ENCODE results near the gene LCE3D.
"Not testable (repeated sequence)": the region's sequence is repeated elsewhere in the genome, so short reads cannot be mapped to it uniquely, and the experiment has no call there.

Gene LCE3D

DNA sequence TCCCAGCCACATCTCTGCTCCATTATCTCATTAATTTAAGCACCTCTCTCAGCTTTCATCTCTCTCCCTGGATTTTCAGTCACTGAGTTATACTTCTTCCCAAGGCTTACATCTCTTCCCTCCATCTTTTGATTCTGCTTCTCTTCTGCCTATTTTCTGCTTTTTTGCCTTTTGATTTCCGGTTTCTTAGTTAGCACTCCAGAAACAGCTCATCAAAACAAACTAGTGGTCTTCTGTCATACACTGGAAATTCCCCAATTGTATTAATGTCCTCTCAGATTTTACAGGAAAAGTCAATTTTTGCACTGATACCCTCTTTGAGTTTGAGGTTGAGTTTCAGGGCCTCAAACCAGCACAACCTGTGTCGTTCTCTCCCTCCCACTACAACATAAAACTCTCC lies 15.2 kb downstream of the LCE3D start:
- H3K9me3 Mint-ChIP-seq, result no peaks in the 10 kb centered on the region
- H3K4me3 Mint-ChIP-seq, result no peak overlapping the region
- H3K27ac Mint-ChIP-seq, result no peak overlapping the region
- DNase-seq (ENCODE audit: low spot score), result no peak
- no peaks in the 10 kb centered on the region for H3K4me1 Mint-ChIP-seq (ENCODE audit: low read depth)
- peaks cover 2% of the 10 kb centered on the region for H3K27me3 Mint-ChIP-seq (ENCODE audit: low read depth)
- H3K36me3 Mint-ChIP-seq (ENCODE audit: low read depth), result no peaks in the 10 kb centered on the region

DNA sequence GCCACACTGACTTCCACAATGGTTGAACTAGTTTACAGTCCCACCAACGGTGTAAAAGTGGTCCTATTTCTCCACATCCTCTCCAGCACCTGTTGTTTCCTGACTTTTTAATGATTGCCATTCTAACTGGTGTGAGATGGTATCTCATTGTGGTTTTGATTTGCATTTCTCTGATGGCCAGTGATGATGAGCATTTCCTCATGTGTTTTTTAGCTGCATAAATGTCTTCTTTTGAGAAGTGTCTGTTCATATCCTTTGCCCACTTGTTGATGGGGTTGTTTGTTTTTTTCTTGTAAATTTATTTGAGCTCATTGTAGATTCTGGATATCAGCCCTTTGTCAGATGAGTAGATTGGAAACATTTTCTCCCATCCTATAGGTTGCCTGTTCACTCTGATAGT lies 32.0 kb downstream of the LCE3D start:
- H3K36me3 Mint-ChIP-seq (ENCODE audit: low read depth); H3K9me3 Mint-ChIP-seq; DNase-seq (ENCODE audit: low spot score); H3K4me1 Mint-ChIP-seq (ENCODE audit: low read depth); H3K4me3 Mint-ChIP-seq; H3K27ac Mint-ChIP-seq; H3K27me3 Mint-ChIP-seq (ENCODE audit: low read depth): not testable (repeated sequence)

DNA sequence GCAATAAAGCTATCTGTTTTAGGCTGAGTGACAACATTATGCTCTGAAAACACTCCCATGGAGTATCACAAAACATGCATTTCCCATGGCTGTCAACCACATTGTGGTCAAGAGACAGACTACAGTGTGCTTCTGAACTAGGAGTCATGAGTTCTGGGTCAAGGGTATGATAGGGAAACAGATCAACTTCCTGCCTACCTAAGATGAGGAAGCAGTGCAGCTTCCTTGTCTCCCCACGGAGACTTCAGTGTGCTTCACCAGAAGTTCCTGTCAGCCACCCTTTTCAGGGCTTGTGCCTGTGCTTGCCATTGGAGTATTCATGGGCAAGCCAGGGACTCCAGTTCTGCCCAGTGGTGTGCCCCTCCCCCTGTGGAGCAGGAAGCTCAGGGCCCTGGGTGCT lies 33.6 kb downstream of the LCE3D start:
- H3K27ac Mint-ChIP-seq, result no peak overlapping the region
- peaks cover 3% of the 10 kb centered on the region for H3K9me3 Mint-ChIP-seq
- no peak overlapping the region for H3K4me3 Mint-ChIP-seq
- H3K27me3 Mint-ChIP-seq (ENCODE audit: low read depth), result no peaks in the 10 kb centered on the region
- no peak for DNase-seq (ENCODE audit: low spot score)
- H3K36me3 Mint-ChIP-seq (ENCODE audit: low read depth), result no peaks in the 10 kb centered on the region
- H3K4me1 Mint-ChIP-seq (ENCODE audit: low read depth), result no peaks in the 10 kb centered on the region

DNA sequence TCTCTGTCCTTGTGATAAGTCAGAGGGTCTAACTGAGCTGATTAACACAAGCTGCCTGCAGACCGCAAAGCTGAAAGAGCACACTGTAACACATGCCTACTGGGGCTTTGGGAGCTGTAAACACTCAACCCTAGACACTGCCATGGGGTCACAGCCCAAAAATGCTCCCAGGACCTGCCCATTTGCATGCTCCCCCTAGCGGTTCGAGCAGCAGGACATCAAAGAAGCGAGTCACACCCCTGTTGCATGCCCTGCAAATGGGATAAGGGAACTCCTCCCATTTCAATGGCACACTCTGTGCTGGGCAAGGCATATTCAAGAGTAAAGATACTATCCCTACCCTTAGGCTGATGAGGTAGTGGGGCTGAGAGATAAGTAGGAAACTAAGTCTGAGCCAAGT lies 36.5 kb downstream of the LCE3D start:
- Mint-ChIP-seq H3K4me1 (ENCODE audit: low read depth) (no peaks in the 10 kb centered on the region), H3K36me3 (ENCODE audit: low read depth) (no peaks in the 10 kb centered on the region), H3K27ac (no peak overlapping the region), H3K27me3 (ENCODE audit: low read depth) (peaks cover 3% of the 10 kb centered on the region), H3K9me3 (peaks cover 3% of the 10 kb centered on the region), H3K4me3 (no peak overlapping the region)
- no peak for DNase-seq (ENCODE audit: low spot score)

DNA sequence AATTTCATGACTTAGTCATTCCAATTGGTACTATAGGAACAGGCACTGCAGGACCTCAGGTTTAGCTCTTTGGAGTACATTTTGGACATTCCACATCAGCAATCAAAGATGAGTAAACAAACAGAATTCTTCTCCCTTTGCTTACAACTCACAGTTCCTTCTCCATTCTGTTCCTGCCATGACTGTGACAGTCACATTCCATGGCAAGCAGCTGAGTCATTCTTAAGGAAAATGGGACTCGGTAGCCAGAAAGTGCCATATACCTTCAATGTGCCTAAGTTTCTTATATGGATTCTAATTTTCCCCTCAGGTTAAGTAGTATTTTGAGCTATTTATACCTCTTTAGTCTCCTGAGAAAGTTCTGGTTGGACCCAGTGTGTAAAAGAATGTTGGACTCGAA lies 40.4 kb downstream of the LCE3D start:
- H3K4me1 Mint-ChIP-seq (ENCODE audit: low read depth), result no peaks in the 10 kb centered on the region

DNA sequence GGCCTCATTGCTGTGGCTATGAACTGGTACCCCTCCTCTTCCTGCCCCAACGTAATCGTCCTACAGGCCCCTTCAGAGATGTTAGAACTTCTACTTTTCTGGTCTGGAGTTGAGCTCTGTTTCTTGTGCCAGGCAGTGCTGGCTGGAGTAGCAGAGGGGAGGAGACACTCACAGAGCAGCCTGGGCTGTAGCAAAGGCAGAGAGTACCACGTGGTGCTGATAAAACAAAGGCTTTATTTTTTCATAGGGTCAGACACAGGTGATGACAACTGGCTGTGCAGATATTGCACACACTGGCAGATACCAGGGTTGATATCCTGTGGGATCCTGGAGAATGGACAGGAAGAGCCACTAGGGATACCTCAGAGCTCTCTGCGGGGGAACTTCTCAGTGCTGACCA lies 42.8 kb downstream of the LCE3D start:
- peaks cover 3% of the 10 kb centered on the region for H3K27me3 Mint-ChIP-seq (ENCODE audit: low read depth)
- no peaks in the 10 kb centered on the region for H3K36me3 Mint-ChIP-seq (ENCODE audit: low read depth)
- H3K9me3 Mint-ChIP-seq, result no peaks in the 10 kb centered on the region
- no peak overlapping the region for H3K4me3 Mint-ChIP-seq
- no peaks in the 10 kb centered on the region for H3K4me1 Mint-ChIP-seq (ENCODE audit: low read depth)
- no peak overlapping the region for H3K27ac Mint-ChIP-seq
- DNase-seq (ENCODE audit: low spot score), result no peak

More for the DNA sequence above, 40.4 kb downstream of the LCE3D start:
- Mint-ChIP-seq H3K36me3 (ENCODE audit: low read depth) (no peaks in the 10 kb centered on the region), H3K27ac (no peak overlapping the region), H3K27me3 (ENCODE audit: low read depth) (peaks cover 3% of the 10 kb centered on the region), H3K9me3 (no peaks in the 10 kb centered on the region), H3K4me3 (no peak overlapping the region)
- DNase-seq (ENCODE audit: low spot score), result no peak

DNA sequence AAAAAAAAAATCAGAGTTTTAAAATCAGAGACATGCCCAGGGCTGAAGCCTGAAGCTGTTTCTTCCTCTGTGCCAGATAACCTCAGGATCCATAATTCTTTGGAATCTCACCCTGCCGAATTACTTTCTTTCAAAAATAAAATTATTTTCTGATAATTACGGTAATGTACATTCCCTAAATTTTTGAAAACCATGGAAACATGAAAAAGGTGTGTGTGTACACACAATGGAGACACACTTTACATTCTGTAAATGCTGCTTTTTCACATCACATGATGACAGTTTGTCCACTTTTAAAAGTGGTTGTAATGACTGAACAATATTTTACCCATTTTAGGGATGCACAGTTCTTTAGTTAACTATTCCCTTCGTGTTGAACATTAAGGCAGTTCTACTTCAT lies 44.5 kb downstream of the LCE3D start:
- H3K4me3 Mint-ChIP-seq, result no peak overlapping the region
- peaks cover 4% of the 10 kb centered on the region for H3K27me3 Mint-ChIP-seq (ENCODE audit: low read depth)
- no peaks in the 10 kb centered on the region for H3K4me1 Mint-ChIP-seq (ENCODE audit: low read depth)
- H3K36me3 Mint-ChIP-seq (ENCODE audit: low read depth), result no peaks in the 10 kb centered on the region
- H3K27ac Mint-ChIP-seq, result no peak overlapping the region
- no peaks in the 10 kb centered on the region for H3K9me3 Mint-ChIP-seq
- no peak for DNase-seq (ENCODE audit: low spot score)

DNA sequence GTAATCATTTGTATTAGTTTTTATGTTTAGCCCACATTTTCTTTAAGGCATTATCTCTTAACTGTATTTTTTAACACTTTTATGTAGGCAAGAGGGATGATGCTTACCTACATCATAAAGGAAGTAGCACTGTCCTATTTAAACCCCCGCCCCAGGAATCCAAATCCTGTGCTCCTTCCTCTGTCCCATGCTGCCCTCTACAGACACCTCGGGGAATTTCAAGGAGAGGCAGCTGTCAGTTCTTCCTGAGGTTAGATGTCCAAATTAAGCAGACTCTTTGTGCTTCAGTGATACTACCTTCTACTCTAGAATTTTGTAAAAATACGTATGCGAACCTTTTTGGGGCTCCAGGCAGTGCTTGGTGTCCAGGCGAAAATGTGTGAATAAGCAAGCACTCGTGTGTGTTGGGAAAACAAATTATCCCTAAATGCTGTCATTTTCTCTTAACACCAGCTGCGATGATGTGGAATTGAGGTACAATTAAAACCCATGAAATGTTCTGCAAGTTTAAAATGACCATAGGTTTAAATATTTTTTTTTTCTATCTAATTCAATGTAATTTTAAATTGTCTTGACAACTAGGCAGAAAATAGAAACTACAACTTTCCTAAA lies 46.9 kb downstream of the LCE3D start:
- Mint-ChIP-seq H3K27ac (no peak overlapping the region), H3K9me3 (no peaks in the 10 kb centered on the region)
- no peak for DNase-seq (ENCODE audit: low spot score)

More for the DNA sequence above, 46.9 kb downstream of the LCE3D start:
- Mint-ChIP-seq H3K27me3 (ENCODE audit: low read depth) (peaks cover 9% of the 10 kb centered on the region), H3K4me3 (no peak overlapping the region), H3K4me1 (ENCODE audit: low read depth) (no peaks in the 10 kb centered on the region), H3K36me3 (ENCODE audit: low read depth) (no peaks in the 10 kb centered on the region)

Data from T-helper 2 cell treated with Interferon-gamma antibody and Interleukin-4, amounts not matched to agents 5 μg/mL and 100 μg/mL, for 36 hours (primary cell).